GM12878 (cell line): ENCODE data around the gene NRP1. TPM values are rescaled to one million over a fixed set of nuclear protein-coding genes. Genes with fewer than 3 reads are reported as not detected.

Source experiments
- ATAC-seq: fragments of 200-7000 bp; cut with Tn5 transposase; 3 replicates; pipeline ENCODE4 v1.9.1; 2020; ENCODE audit warnings: mild to moderate bottlenecking, moderate library complexity
- BruUV-seq: library from RNA; stranded (reverse); fragments of 400-500 nt; replicated peaks from 2 replicates; lab custom pipeline; 2021; lab: Mats Ljungman, UMichigan
- CTCF ChIA-PET: fragments of 300-600 bp; sonication (Branson Sonifier 250); formaldehyde crosslinking; extraction: SDS; loops from one replicate; lab custom pipeline; 2021; ENCODE audit warnings: inconsistent platforms; lab: Yijun Ruan, JAX
- POLR2A ChIA-PET: fragments of 350-600 bp; formaldehyde crosslinking; extraction: SDS; loops from one replicate; lab custom pipeline; 2021; ENCODE audit warnings: inconsistent platforms; lab: Charles Lee
- RAD21 ChIA-PET: fragments of 300-600 bp; sonication (Branson Sonifier 250); formaldehyde crosslinking; loops from one replicate; lab custom pipeline; 2023; ENCODE audit warnings: antibody characterized with exemption; ENCODE audit not compliant: unreplicated experiment; lab: Charles Lee
- SMC1A ChIA-PET: fragments of 300-600 bp; sonication (Branson Sonifier 250); formaldehyde crosslinking; loops from one replicate; lab custom pipeline; 2023; ENCODE audit not compliant: unreplicated experiment, uncharacterized antibody; lab: Charles Lee
- DNase-seq: peaks from one replicate; pipeline ENCODE4 v3.0.0-alpha.2; 2011; ENCODE audit warnings: low read depth, low spot score
- FAIRE-seq: peaks from 3 replicates; lab custom pipeline; 2011; peaks lifted over from hg19 to GRCh38; lab: Jason Lieb, UNC
- H2AFZ ChIP-seq: 2 replicates; pipeline ENCODE4 v1.6.0; 2011; ENCODE audit warnings: low read depth, low read length, control low read depth; ENCODE audit not compliant: control insufficient read depth
- H3K27ac ChIP-seq: 2 replicates; pipeline ENCODE4 v1.5.1; 2011; ENCODE audit warnings: control low read depth; ENCODE audit not compliant: control insufficient read depth, insufficient read depth
- H3K27me3 ChIP-seq, 2 experiments: replicated peaks in 1 of 2; 2 replicates each; pipeline versions ENCODE4 v1.6.0 to v1.6.1; 2011; ENCODE audit warnings: low read length in 1 of 2; ENCODE audit not compliant: control insufficient read depth in 2 of 2, insufficient read depth in 2 of 2
- H3K36me3 ChIP-seq, 2 experiments: 2 replicates each; pipeline ENCODE4 v1.5.1; 2011; ENCODE audit warnings: low read length in 1 of 2; ENCODE audit not compliant: control insufficient read depth in 2 of 2, insufficient read depth in 2 of 2
- H3K4me1 ChIP-seq: 2 replicates; pipeline ENCODE4 v1.6.1; 2011; ENCODE audit warnings: mild to moderate bottlenecking, low read length, moderate library complexity, mixed read lengths; ENCODE audit not compliant: control insufficient read depth, insufficient read depth
- H3K4me2 ChIP-seq: 2 replicates; pipeline ENCODE4 v1.6.0; 2011; ENCODE audit warnings: control low read depth; ENCODE audit not compliant: control insufficient read depth, insufficient read depth
- H3K4me3 ChIP-seq: fragments of 200-600 bp; sonication (generic); 2 replicates; pipeline ENCODE4 v1.5.1; 2016
- H3K79me2 ChIP-seq: 2 replicates; pipeline ENCODE4 v1.6.0; 2011; ENCODE audit warnings: low read length; ENCODE audit not compliant: control insufficient read depth, insufficient read depth
- H3K9ac ChIP-seq: 2 replicates; pipeline ENCODE4 v1.8.0; 2011; ENCODE audit warnings: low read length, control low read depth, mixed read lengths; ENCODE audit not compliant: control insufficient read depth, insufficient read depth
- H3K9me3 ChIP-seq: replicated peaks from 3 replicates; pipeline ENCODE4 v1.5.1; 2011; ENCODE audit warnings: mild to moderate bottlenecking, low read length; ENCODE audit not compliant: control insufficient read depth, insufficient read depth
- H4K20me1 ChIP-seq: 2 replicates; pipeline ENCODE4 v1.6.0; 2011; ENCODE audit not compliant: control insufficient read depth, insufficient read depth
- ATF7 ChIP-seq: fragments of 450-650 bp; IDR thresholded peaks from 2 replicates; pipeline ENCODE4 v1.6.1; 2016; ENCODE audit warnings: low read depth, mild to moderate bottlenecking
- CREB1 ChIP-seq: IDR thresholded peaks from 2 replicates; pipeline ENCODE4 v1.6.1; 2012; ENCODE audit warnings: low read depth, mild to moderate bottlenecking, inconsistent platforms
- FOS ChIP-seq: IDR thresholded peaks from 3 replicates; pipeline ENCODE4 v1.6.1; 2011; ENCODE audit warnings: borderline replicate concordance; ENCODE audit not compliant: insufficient read length; ENCODE audit errors: extremely low read depth
- KAT2A ChIP-seq: conservative IDR thresholded peaks from 2 replicates; pipeline ENCODE4 v1.6.1; 2011; ENCODE audit warnings: low read depth, low read length; ENCODE audit not compliant: control insufficient read depth
- NFYA ChIP-seq: IDR thresholded peaks from 2 replicates; pipeline ENCODE4 v1.6.1; 2011; ENCODE audit warnings: low read depth, mild to moderate bottlenecking, low read length, improper control_type of control experiment, borderline replicate concordance
- NR2C1 ChIP-seq: fragments of 450-650 bp; IDR thresholded peaks from 2 replicates; pipeline ENCODE4 v1.6.1; 2017; ENCODE audit warnings: antibody characterized with exemption, mild to moderate bottlenecking, moderate library complexity
- PKNOX1 ChIP-seq: fragments of 450-650 bp; IDR thresholded peaks from 2 replicates; pipeline ENCODE4 v1.6.1; 2016; ENCODE audit warnings: mild to moderate bottlenecking
- RB1 ChIP-seq: fragments of 450-650 bp; formaldehyde crosslinking; IDR thresholded peaks from 2 replicates; pipeline ENCODE4 v1.6.1; 2017; ENCODE audit warnings: mild to moderate bottlenecking, borderline replicate concordance
- RELA ChIP-seq: fragments of 450-650 bp; IDR thresholded peaks from 2 replicates; pipeline ENCODE4 v1.8.0; 2014; ENCODE audit warnings: borderline replicate concordance; ENCODE audit not compliant: partially characterized antibody
- SMC3 ChIP-seq: IDR thresholded peaks from 2 replicates; pipeline ENCODE4 v1.6.1; 2011; ENCODE audit warnings: low read length, improper control_type of control experiment, borderline replicate concordance
- SUPT20H ChIP-seq: IDR thresholded peaks from 2 replicates; pipeline ENCODE4 v1.6.1; 2011; ENCODE audit warnings: low read depth, mild to moderate bottlenecking, low read length, moderate library complexity, borderline replicate concordance; ENCODE audit not compliant: control insufficient read depth
- TARDBP ChIP-seq: IDR thresholded peaks from 2 replicates; pipeline ENCODE4 v1.6.1; 2016; ENCODE audit warnings: borderline replicate concordance
- ZNF384 ChIP-seq: IDR thresholded peaks from 2 replicates; pipeline ENCODE4 v1.6.1; 2012; ENCODE audit warnings: low read depth, mild to moderate bottlenecking, low read length, improper control_type of control experiment, borderline replicate concordance
- ZNF622 ChIP-seq: fragments of 450-650 bp; IDR thresholded peaks from 2 replicates; pipeline ENCODE4 v1.6.1; 2017; ENCODE audit warnings: mild to moderate bottlenecking, inconsistent platforms
- WGBS: methylation state at CpG from one replicate; pipeline ENCODE4 v1.1.6; 2016; ENCODE audit warnings: low lambda C conversion rate; ENCODE audit not compliant: insufficient replicate concordance, insufficient coverage; ENCODE audit errors: missing lambda C conversion rate; 5-methylcytosine and 5-hydroxymethylcytosine counted together
- in situ Hi-C: fragments of 300-500 bp; cut with MboI; formaldehyde crosslinking; loops from 9 replicates; pipeline ENCODE4 v1.14.3; 2018; ENCODE audit warnings: mixed read lengths
- intact Hi-C: fragments of 100-400 bp; cut with micrococcal nuclease; formaldehyde crosslinking; loops from one replicate; pipeline ENCODE4 v1.14.2; 2022; ENCODE audit not compliant: unreplicated experiment
- polyA plus RNA-seq, 11 experiments: library from polyadenylated mRNA; depleted of rRNA in 4 of 11; unstranded in 6 of 11; stranded (reverse) in 5 of 11; fragments of >200 nt; fragmentation: Nextera tagmentation in 4 of 11; fragmentation: Illumina TruSeq in 1 of 11; extraction: Ambion mirVana in 4 of 11; extraction: Trizol in 1 of 11; gene quantifications; 1 replicate in 1 of 11; 2 replicates in 10 of 11; pipeline versions ENCODE4 v1.2.1 to v1.2.3, GENCODE V29; 2011 to 2016; ENCODE audit warnings: inconsistent platforms in 2 of 11, missing spikeins in 2 of 11, low read depth in 1 of 11
- total RNA-seq, 4 experiments: library from RNA; depleted of rRNA in 3 of 4; stranded (reverse); fragments of >200 nt in 3 of 4; fragmentation: Illumina TruSeq in 1 of 4; extraction: Trizol in 1 of 4; gene quantifications; 2 replicates each; pipeline versions ENCODE4 v1.2.1 to v1.2.3, GENCODE V29; 2013 to 2021

Gene NRP1
- total and polyA plus RNA-seq, 10 of the 15 experiments (the other 5 are each of a cell fraction or from before 2014, with no cell fraction given) = 0.11 to 12.1 (median 0.52) TPM

- CTCF ChIA-PET = no interaction called here
- Histone ChIP-seq H3K9ac (no peak overlapping the region), H3K4me2 (no peak overlapping the region), H3K4me3 (no peak overlapping the region), H4K20me1 (no peaks in the 10 kb centered on the region), H3K27me3 (no peaks in the 10 kb centered on the region), H3K79me2 (no peaks in the 10 kb centered on the region), H3K9me3 (no peaks in the 10 kb centered on the region; the same call in 2 of the 3 replicates), H3K4me1 (no peaks in the 10 kb centered on the region), H3K36me3 (no peaks in the 10 kb centered on the region), H2AFZ (no peak overlapping the region), H3K27ac (no peak overlapping the region)
- 58% methylated on average over 12 of the region's 12 CpGs for WGBS
- DNase-seq (no peak), FAIRE-seq (no peak), ATAC-seq (no peak)
- intact Hi-C loops (no loop called here), in situ Hi-C loops (no loop called here)
- RAD21 ChIA-PET = no interaction called here
- SMC1A ChIA-PET = no interaction called here
- BruUV-seq = no TSS peak
- POLR2A ChIA-PET = no interaction called here
- no peak for TF ChIP-seq RB1
- no peak for TF ChIP-seq NFYA
- TF ChIP-seq CREB1 = no peak
These were observed 82.1 kb downstream of the NRP1 start for GRCh38 chr10:33252324-33252723.

- no peaks in the 10 kb centered on the region for H4K20me1 ChIP-seq
- no peaks in the 10 kb centered on the region for H3K4me1 ChIP-seq
- H3K9me3 ChIP-seq = no peaks in the 10 kb centered on the region; the same call in 2 of the 3 replicates
- in situ Hi-C loops (no loop called here), intact Hi-C loops (no loop called here)
- H3K4me3 ChIP-seq = no peak overlapping the region
- H3K27me3 ChIP-seq = no peaks in the 10 kb centered on the region
- no peak overlapping the region for H3K9ac ChIP-seq
- FAIRE-seq (no peak), DNase-seq (no peak), ATAC-seq (no peak)
- H3K27ac ChIP-seq = no peak overlapping the region
- BruUV-seq = no TSS peak
- ChIA-PET CTCF (interaction anchor here (0.6 to 0.7 kb wide), 2 partner anchors 50 to 301 kb away, joined by 3 to 4 read pairs; no protein-coding TSS in a partner anchor), POLR2A (no interaction called here), RAD21 (interaction anchor here (0.7 kb wide), 1 partner anchor 82 kb away, joined by 3 read pairs; no protein-coding TSS in a partner anchor)
- TF ChIP-seq NR2C1 (no peak), SMC3 (no peak), ZNF384 (no peak), TARDBP (no peak), PKNOX1 (no peak), FOS (no peak), KAT2A (no peak), ZNF622 (no peak), SUPT20H (no peak), RELA (no peak), ATF7 (no peak)
- TF ChIP-seq, all 136 proteins: peak for 0
- 16% methylated on average over 7 of the region's 7 CpGs for WGBS
- Histone ChIP-seq H3K4me2 (no peak overlapping the region), H3K79me2 (no peaks in the 10 kb centered on the region), H3K36me3 (no peaks in the 10 kb centered on the region), H2AFZ (no peak overlapping the region)
- SMC1A ChIA-PET = interaction anchor here (1.1 kb wide), 2 partner anchors 9 to 10 kb away, joined by 3 read pairs; no protein-coding TSS in a partner anchor
These were observed 84.7 kb downstream of the NRP1 start for GRCh38 chr10:33249659-33250345.
